Measurements from ENCODE around the gene RNASEH2C. TPM values are rescaled to one million over a fixed set of nuclear protein-coding genes. Genes with fewer than 3 reads are reported as not detected.

RNASEH2C gene
- total RNA-seq, 1 experiment from 2014 or later: 57.7 TPM

DNA sequence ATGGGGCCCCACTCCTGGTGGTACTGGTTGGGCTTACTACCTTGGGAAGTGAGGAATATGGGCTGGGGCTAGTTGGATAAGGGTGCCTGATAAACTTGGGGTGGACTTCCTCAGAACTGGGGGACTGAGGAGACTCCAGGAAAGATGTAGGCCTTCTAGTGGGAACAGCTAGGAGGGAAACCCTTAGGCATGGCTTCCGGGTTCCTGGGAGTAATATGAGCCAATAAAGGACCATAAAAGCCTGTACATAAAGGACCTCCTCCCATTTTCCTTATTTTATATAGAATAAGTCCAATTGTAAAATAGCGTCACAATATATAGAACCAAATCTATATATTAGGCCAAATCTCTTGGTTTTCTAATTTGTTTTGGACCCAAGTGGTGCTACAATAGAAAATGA lies 18.4 kb upstream of the RNASEH2C start:
- H3K23me2 ChIP-seq (ENCODE audit: insufficient read length, low read depth, low read length, poor library complexity, severe bottlenecking): no peaks in the 10 kb centered on the region
- H3K14ac ChIP-seq (ENCODE audit: insufficient read depth, low read length): no peak overlapping the region
- H3K4ac ChIP-seq (ENCODE audit: low read depth, low read length): no peak overlapping the region
- H2BK5ac ChIP-seq (ENCODE audit: insufficient read length, low read length): no peak overlapping the region
- WGBS (ENCODE audit: extremely low coverage, insufficient read length, low lambda C conversion rate): no CpG with 5 or more reads among the region's 2 CpGs
- no peaks in the 10 kb centered on the region for H3K79me1 ChIP-seq (ENCODE audit: insufficient read depth, low read depth, low read length, poor library complexity, severe bottlenecking)
- H3K56ac ChIP-seq (ENCODE audit: insufficient read length, low read depth, low read length): no peak overlapping the region
- no peak overlapping the region for H3K23ac ChIP-seq (ENCODE audit: insufficient read length, low read depth, low read length)
- H4K20me1 ChIP-seq (ENCODE audit: control insufficient read depth, insufficient read depth, insufficient read length): no peaks in the 10 kb centered on the region
- H2AFZ ChIP-seq (ENCODE audit: low read length): no peak overlapping the region
- H3K9ac ChIP-seq (ENCODE audit: extremely low read depth, insufficient read length, low read length): no peak overlapping the region
- no peaks in the 10 kb centered on the region for H3K4me1 Mint-ChIP-seq
- H3T11ph ChIP-seq (ENCODE audit: low read length): no peak overlapping the region
- no peaks in the 10 kb centered on the region for H3K36me3 Mint-ChIP-seq (ENCODE audit: insufficient read depth in 1 of 3, low read depth in 3 of 3)
- no peak overlapping the region for H2BK120ac ChIP-seq (ENCODE audit: low read depth, low read length, poor library complexity, severe bottlenecking)
- H3K27ac ChIP-seq (ENCODE audit: insufficient read length, low read depth, low read length): no peak overlapping the region
- H3K79me2 ChIP-seq (ENCODE audit: insufficient read depth, low read length): no peaks in the 10 kb centered on the region
- no peak overlapping the region for H3K4me3 Mint-ChIP-seq
- H4K91ac ChIP-seq (ENCODE audit: insufficient read length, low read depth, low read length): no peak overlapping the region
- no peak overlapping the region for H2BK20ac ChIP-seq (ENCODE audit: low read depth, low read length, poor library complexity, severe bottlenecking)
- H3K4me2 ChIP-seq (ENCODE audit: insufficient read depth, insufficient read length, low read length): no peak overlapping the region
- peaks cover 36% of the 10 kb centered on the region for H3K27me3 Mint-ChIP-seq (ENCODE audit: low read depth)
- H2BK12ac ChIP-seq (ENCODE audit: insufficient read length, low read depth, low read length): no peak overlapping the region
- H3K9me3 Mint-ChIP-seq: peaks cover 37 to 48% of the 10 kb centered on the region in 2 experiments
- H3K27me3 ChIP-seq (ENCODE audit: insufficient read depth, low read length): no peaks in the 10 kb centered on the region
- H2BK15ac ChIP-seq (ENCODE audit: low read depth, low read length): no peak overlapping the region
- TF ChIP-seq, protein P1, sequence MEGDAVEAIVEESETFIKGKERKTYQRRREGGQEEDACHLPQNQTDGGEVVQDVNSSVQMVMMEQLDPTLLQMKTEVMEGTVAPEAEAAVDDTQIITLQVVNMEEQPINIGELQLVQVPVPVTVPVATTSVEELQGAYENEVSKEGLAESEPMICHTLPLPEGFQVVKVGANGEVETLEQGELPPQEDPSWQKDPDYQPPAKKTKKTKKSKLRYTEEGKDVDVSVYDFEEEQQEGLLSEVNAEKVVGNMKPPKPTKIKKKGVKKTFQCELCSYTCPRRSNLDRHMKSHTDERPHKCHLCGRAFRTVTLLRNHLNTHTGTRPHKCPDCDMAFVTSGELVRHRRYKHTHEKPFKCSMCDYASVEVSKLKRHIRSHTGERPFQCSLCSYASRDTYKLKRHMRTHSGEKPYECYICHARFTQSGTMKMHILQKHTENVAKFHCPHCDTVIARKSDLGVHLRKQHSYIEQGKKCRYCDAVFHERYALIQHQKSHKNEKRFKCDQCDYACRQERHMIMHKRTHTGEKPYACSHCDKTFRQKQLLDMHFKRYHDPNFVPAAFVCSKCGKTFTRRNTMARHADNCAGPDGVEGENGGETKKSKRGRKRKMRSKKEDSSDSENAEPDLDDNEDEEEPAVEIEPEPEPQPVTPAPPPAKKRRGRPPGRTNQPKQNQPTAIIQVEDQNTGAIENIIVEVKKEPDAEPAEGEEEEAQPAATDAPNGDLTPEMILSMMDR (conservative IDR thresholded peaks at IDR 0.05): no peak
- H4K5ac ChIP-seq (ENCODE audit: insufficient read length, low read depth, low read length): no peak overlapping the region
- H3K4me1 ChIP-seq (ENCODE audit: insufficient read depth, low read length): no peaks in the 10 kb centered on the region
- H3K9me3 ChIP-seq (ENCODE audit: control insufficient read depth, low read depth, low read length): peaks cover 4% of the 10 kb centered on the region
- DNase-seq: no peak
- H4K8ac ChIP-seq (replicated peaks; ENCODE audit: insufficient read length, low read depth, low read length): no peak overlapping the region
- no peak overlapping the region for H2AK5ac ChIP-seq (ENCODE audit: insufficient read length, low read length)
- no peak overlapping the region for H3K27ac Mint-ChIP-seq
- no peak overlapping the region for H3K18ac ChIP-seq (ENCODE audit: insufficient read length, low read depth, low read length)
